Measurements from ENCODE around the gene MLNR.

The MLNR gene

GRCh38 chr13:49234741-49235140 is 14.6 kb downstream of the MLNR start:
- no peaks in the 10 kb centered on the region for H3F3A ChIP-seq (ENCODE audit: insufficient read depth)
- no peak overlapping the region for H3K4me3 ChIP-seq (ENCODE audit: insufficient read depth, low read length, poor library complexity, severe bottlenecking)
- H2AFZ ChIP-seq (ENCODE audit: low read depth, low read length, severe bottlenecking) = no peak overlapping the region
- H3K9ac ChIP-seq (ENCODE audit: low read length) = no peak overlapping the region
- no peaks in the 10 kb centered on the region for H3K79me2 ChIP-seq (ENCODE audit: insufficient read depth, low read length)
- no peaks in the 10 kb centered on the region for H3K36me3 ChIP-seq (ENCODE audit: low read length)
- H3K4me2 ChIP-seq (ENCODE audit: low read depth, low read length, poor library complexity, severe bottlenecking) = no peak overlapping the region
- no peaks in the 10 kb centered on the region for H4K20me1 ChIP-seq (ENCODE audit: low read depth, low read length)
- H3K27ac ChIP-seq (ENCODE audit: low read depth, low read length) = no peak overlapping the region
- H3K27me3 ChIP-seq (ENCODE audit: low read length) = no peaks in the 10 kb centered on the region
- no peaks in the 10 kb centered on the region for H3K9me2 ChIP-seq (replicated peaks; ENCODE audit: insufficient read depth, low read length)
- TF ChIP-seq CTCF (IDR thresholded peaks at IDR 0.05; ENCODE audit: insufficient read depth, low read length, poor library complexity, severe bottlenecking) (no peak), EZH2phosphoT487 (conservative IDR thresholded peaks at IDR 0.05; ENCODE audit: low read length) (no peak)
- H3K9me3 ChIP-seq (ENCODE audit: insufficient read depth, low read length) = no peaks in the 10 kb centered on the region

GRCh38 chr13:49235856-49236431 is 15.8 kb downstream of the MLNR start:
- no peaks in the 10 kb centered on the region for H3K9me3 ChIP-seq (ENCODE audit: insufficient read depth, low read length)
- H3K4me2 ChIP-seq (ENCODE audit: low read depth, low read length, poor library complexity, severe bottlenecking) = no peak overlapping the region
- H3K79me2 ChIP-seq (ENCODE audit: insufficient read depth, low read length) = no peaks in the 10 kb centered on the region
- no peaks in the 10 kb centered on the region for H3F3A ChIP-seq (ENCODE audit: insufficient read depth)
- H3K9ac ChIP-seq (ENCODE audit: low read length) = no peak overlapping the region
- H3K4me3 ChIP-seq (ENCODE audit: insufficient read depth, low read length, poor library complexity, severe bottlenecking) = no peak overlapping the region
- TF ChIP-seq CTCF (IDR thresholded peaks at IDR 0.05; ENCODE audit: insufficient read depth, low read length, poor library complexity, severe bottlenecking) = no peak
- TF ChIP-seq EZH2phosphoT487 (conservative IDR thresholded peaks at IDR 0.05; ENCODE audit: low read length) = no peak
- H3K27ac ChIP-seq (ENCODE audit: low read depth, low read length) = no peak overlapping the region
- no peak overlapping the region for H2AFZ ChIP-seq (ENCODE audit: low read depth, low read length, severe bottlenecking)
- no peaks in the 10 kb centered on the region for H3K9me2 ChIP-seq (replicated peaks; ENCODE audit: insufficient read depth, low read length)
- no peaks in the 10 kb centered on the region for H3K36me3 ChIP-seq (ENCODE audit: low read length)
- H4K20me1 ChIP-seq (ENCODE audit: low read depth, low read length) = no peaks in the 10 kb centered on the region
- no peaks in the 10 kb centered on the region for H3K27me3 ChIP-seq (ENCODE audit: low read length)

GRCh38 chr13:49238621-49239020 is 18.5 kb downstream of the MLNR start:
- H3K9me3 ChIP-seq (ENCODE audit: insufficient read depth, low read length) = no peaks in the 10 kb centered on the region
- no peak overlapping the region for H2AFZ ChIP-seq (ENCODE audit: low read depth, low read length, severe bottlenecking)
- H3K9ac ChIP-seq (ENCODE audit: low read length) = no peak overlapping the region
- H3K4me2 ChIP-seq (ENCODE audit: low read depth, low read length, poor library complexity, severe bottlenecking) = no peak overlapping the region
- no peak overlapping the region for H3K27ac ChIP-seq (ENCODE audit: low read depth, low read length)
- no peaks in the 10 kb centered on the region for H3K36me3 ChIP-seq (ENCODE audit: low read length)
- no peaks in the 10 kb centered on the region for H4K20me1 ChIP-seq (ENCODE audit: low read depth, low read length)
- no peak overlapping the region for H3K4me3 ChIP-seq (ENCODE audit: insufficient read depth, low read length, poor library complexity, severe bottlenecking)
- H3F3A ChIP-seq (ENCODE audit: insufficient read depth) = no peaks in the 10 kb centered on the region
- H3K27me3 ChIP-seq (ENCODE audit: low read length) = no peaks in the 10 kb centered on the region
- H3K9me2 ChIP-seq (replicated peaks; ENCODE audit: insufficient read depth, low read length) = no peaks in the 10 kb centered on the region
- H3K79me2 ChIP-seq (ENCODE audit: insufficient read depth, low read length) = no peaks in the 10 kb centered on the region
- TF ChIP-seq EZH2phosphoT487 (conservative IDR thresholded peaks at IDR 0.05; ENCODE audit: low read length) (no peak), CTCF (IDR thresholded peaks at IDR 0.05; ENCODE audit: insufficient read depth, low read length, poor library complexity, severe bottlenecking) (no peak)

Data from SU-DHL-6 (cell line).